Activated CD8-positive, alpha-beta T cell treated with anti-CD3 and anti-CD28 coated beads for 36 hours (primary cell): ENCODE results near the gene ZFP3. TPM values are rescaled to one million over a fixed set of nuclear protein-coding genes. Genes with fewer than 3 reads are reported as not detected.

Source experiments
- ATAC-seq: fragments of 200-7000 bp; cut with Tn5 transposase; one replicate; pipeline ENCODE4 v1.10.0; 2021; ENCODE audit warnings: mild to moderate bottlenecking, moderate library complexity
- CTCF ChIA-PET: fragments of 350-600 bp; sonication (Branson Sonifier 250); formaldehyde crosslinking; loops from one replicate; lab custom pipeline; 2021; ENCODE audit warnings: antibody characterized with exemption; lab: Charles Lee
- POLR2A ChIA-PET: fragments of 350-600 bp; sonication (Branson Sonifier 250); formaldehyde crosslinking; loops from one replicate; lab custom pipeline; 2021; ENCODE audit warnings: antibody characterized with exemption; lab: Charles Lee
- DNase-seq: peaks from one replicate; pipeline ENCODE4 v3.0.0-alpha.2; 2020
- H3K27ac Mint-ChIP-seq: one replicate; pipeline ENCODE4 v1.8.0; 2021; ENCODE audit warnings: mild to moderate bottlenecking, mixed read lengths
- H3K27me3 Mint-ChIP-seq: one replicate; pipeline ENCODE4 v1.8.0; 2021; ENCODE audit warnings: mixed read lengths
- H3K36me3 Mint-ChIP-seq: one replicate; pipeline ENCODE4 v1.8.0; 2021; ENCODE audit warnings: low read depth, mixed read lengths
- H3K4me1 Mint-ChIP-seq: one replicate; pipeline ENCODE4 v1.8.0; 2021; ENCODE audit warnings: low read depth, mixed read lengths
- H3K4me3 Mint-ChIP-seq: one replicate; pipeline ENCODE4 v1.8.0; 2021; ENCODE audit warnings: mild to moderate bottlenecking, moderate library complexity, mixed read lengths
- H3K9me3 Mint-ChIP-seq: one replicate; pipeline ENCODE4 v1.8.0; 2021; ENCODE audit warnings: mixed read lengths
- intact Hi-C: fragments of 100-400 bp; cut with micrococcal nuclease; formaldehyde crosslinking; loops from one replicate; pipeline ENCODE4 v1.10.0; 2022
- total RNA-seq, 2 experiments: library from RNA; stranded (reverse); gene quantifications; one replicate each; pipeline ENCODE4 v1.2.3, GENCODE V29; 2021
- TF ChIP-seq, protein P1 (sequence below): fragments of 200-600 bp; IDR thresholded peaks from one replicate; pipeline ENCODE4 v1.8.0; 2022; ENCODE audit warnings: antibody characterized with exemption, mild to moderate bottlenecking

ZFP3 gene
- total RNA-seq, 2 experiments from 2014 or later, result 1.5 to 1.9 TPM

GRCh38 chr17:5042157-5043022, 35.9 kb upstream of the ZFP3 start:
- Mint-ChIP-seq H3K36me3 (no peaks in the 10 kb centered on the region), H3K4me3 (peak overlapping the region; percentile 69), H3K9me3 (no peaks in the 10 kb centered on the region), H3K27ac (peak overlapping the region; percentile 88), H3K4me1 (peaks cover 26% of the 10 kb centered on the region), H3K27me3 (no peaks in the 10 kb centered on the region)
- ChIA-PET POLR2A (no interaction called here), CTCF (interaction anchor here (1.0 to 1.3 kb wide), 3 partner anchors 11 to 168 kb away, joined by 3 to 4 read pairs (median 3); no protein-coding TSS in a partner anchor)
- intact Hi-C loops, result no loop called here
- ATAC-seq (peak; percentile 41), DNase-seq (peak; percentile 50)
- TF ChIP-seq, protein P1, sequence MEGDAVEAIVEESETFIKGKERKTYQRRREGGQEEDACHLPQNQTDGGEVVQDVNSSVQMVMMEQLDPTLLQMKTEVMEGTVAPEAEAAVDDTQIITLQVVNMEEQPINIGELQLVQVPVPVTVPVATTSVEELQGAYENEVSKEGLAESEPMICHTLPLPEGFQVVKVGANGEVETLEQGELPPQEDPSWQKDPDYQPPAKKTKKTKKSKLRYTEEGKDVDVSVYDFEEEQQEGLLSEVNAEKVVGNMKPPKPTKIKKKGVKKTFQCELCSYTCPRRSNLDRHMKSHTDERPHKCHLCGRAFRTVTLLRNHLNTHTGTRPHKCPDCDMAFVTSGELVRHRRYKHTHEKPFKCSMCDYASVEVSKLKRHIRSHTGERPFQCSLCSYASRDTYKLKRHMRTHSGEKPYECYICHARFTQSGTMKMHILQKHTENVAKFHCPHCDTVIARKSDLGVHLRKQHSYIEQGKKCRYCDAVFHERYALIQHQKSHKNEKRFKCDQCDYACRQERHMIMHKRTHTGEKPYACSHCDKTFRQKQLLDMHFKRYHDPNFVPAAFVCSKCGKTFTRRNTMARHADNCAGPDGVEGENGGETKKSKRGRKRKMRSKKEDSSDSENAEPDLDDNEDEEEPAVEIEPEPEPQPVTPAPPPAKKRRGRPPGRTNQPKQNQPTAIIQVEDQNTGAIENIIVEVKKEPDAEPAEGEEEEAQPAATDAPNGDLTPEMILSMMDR, result no peak

- TF ChIP-seq, protein P1, result no peak
- Mint-ChIP-seq H3K9me3 (no peaks in the 10 kb centered on the region), H3K27me3 (no peaks in the 10 kb centered on the region), H3K4me3 (no peak overlapping the region), H3K36me3 (no peaks in the 10 kb centered on the region), H3K27ac (no peak overlapping the region), H3K4me1 (peaks cover 32% of the 10 kb centered on the region)
- ATAC-seq, result no peak
- POLR2A ChIA-PET, result no interaction called here
- intact Hi-C loops, result no loop called here
- DNase-seq, result no peak
- CTCF ChIA-PET, result interaction anchor here (1.0 kb wide), 1 partner anchor 167 kb away, joined by 3 read pairs; no protein-coding TSS in a partner anchor
These were observed 34.7 kb upstream of the ZFP3 start for GRCh38 chr17:5043524-5043923.

DNA sequence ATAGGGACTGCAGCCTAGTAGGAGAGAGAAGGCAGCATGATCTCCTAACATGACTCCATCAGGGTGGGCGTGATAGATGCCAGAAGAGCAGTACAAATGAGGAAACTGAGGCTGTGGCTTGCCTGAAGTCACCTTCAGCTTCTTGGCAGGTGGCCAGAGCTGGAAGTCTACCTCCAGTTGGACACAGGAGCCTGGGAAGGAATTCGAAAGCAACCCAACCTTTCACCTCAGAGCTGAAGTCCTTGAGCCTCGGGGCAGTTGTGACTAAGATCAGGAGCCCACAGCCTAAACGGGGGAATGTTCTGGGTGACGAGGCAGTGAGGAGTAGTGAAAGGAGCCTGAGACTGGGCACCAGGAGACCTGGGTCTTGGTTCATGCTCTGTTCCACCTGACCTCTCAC, 33.6 kb upstream of the ZFP3 start:
- Mint-ChIP-seq H3K4me3 (no peak overlapping the region), H3K36me3 (no peaks in the 10 kb centered on the region), H3K9me3 (no peaks in the 10 kb centered on the region), H3K27me3 (no peaks in the 10 kb centered on the region), H3K4me1 (peaks cover 38% of the 10 kb centered on the region), H3K27ac (no peak overlapping the region)
- TF ChIP-seq, protein P1, result no peak
- ChIA-PET CTCF (interaction anchor here (1.3 to 2.3 kb wide), 2 partner anchors 17 kb away, joined by 3 to 11 read pairs; no protein-coding TSS in a partner anchor), POLR2A (interaction anchor here (1.3 to 2.5 kb wide), 2 partner anchors 74 to 76 kb away, joined by 3 to 7 read pairs; no protein-coding TSS in a partner anchor)
- ATAC-seq (no peak), DNase-seq (no peak)
- intact Hi-C loops, result no loop called here

DNA sequence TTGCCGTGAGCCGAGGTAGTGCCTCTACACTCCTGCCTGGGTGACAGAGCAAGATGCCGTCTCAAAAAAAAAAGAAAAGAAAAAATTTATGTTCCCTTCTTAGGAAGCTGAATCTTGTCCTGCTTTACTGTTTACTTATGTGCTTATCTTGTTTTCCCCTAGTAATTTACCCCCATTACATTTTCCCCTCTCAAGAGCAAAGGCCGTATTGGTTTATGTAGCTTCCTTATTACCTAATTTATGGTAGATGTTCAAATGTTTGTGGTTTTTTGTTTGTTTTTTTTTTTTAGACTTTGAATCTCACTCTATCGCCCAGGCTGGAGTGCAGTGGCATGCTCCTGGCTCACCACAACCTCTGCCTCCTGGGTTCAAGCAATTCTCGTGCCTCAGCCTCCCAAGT, 32.8 kb upstream of the ZFP3 start:
- intact Hi-C loops, result no loop called here
- no peak for ATAC-seq
- H3K36me3 Mint-ChIP-seq, result no peaks in the 10 kb centered on the region
- peak overlapping the region; percentile 55 for H3K27ac Mint-ChIP-seq
- no peak overlapping the region for H3K4me3 Mint-ChIP-seq
- no peaks in the 10 kb centered on the region for H3K27me3 Mint-ChIP-seq
- no peak for DNase-seq
- peaks cover 43% of the 10 kb centered on the region for H3K4me1 Mint-ChIP-seq
- POLR2A ChIA-PET, result interaction anchor here (1.3 to 2.5 kb wide), 2 partner anchors 75 to 77 kb away, joined by 3 to 7 read pairs; no protein-coding TSS in a partner anchor
- TF ChIP-seq, protein P1, result no peak
- CTCF ChIA-PET, result interaction anchor here (0.6 to 2.3 kb wide), 7 partner anchors 10 to 266 kb away, joined by 3 to 11 read pairs (median 4); partner anchors contain the start of gene SLC52A1
- no peaks in the 10 kb centered on the region for H3K9me3 Mint-ChIP-seq

DNA sequence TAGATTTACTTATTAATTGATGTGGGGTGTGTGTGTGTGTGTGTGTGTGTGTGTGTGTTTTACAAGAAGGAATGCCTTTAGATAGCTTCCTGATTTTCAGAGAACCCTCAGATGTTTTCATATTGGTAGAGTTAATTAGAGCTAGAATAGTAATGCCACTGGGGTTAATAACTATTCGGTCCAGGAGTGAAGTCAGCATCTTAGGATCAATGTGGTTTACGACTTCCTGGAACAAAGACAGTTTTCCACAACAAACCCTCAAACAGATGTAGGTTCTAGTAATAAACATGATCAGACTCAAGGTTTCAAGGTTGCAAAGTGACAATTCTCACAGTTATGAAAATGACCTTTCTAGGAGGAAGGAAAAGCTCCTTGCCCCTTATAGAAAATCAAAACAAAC, 30.8 kb upstream of the ZFP3 start:
- ATAC-seq, result no peak
- CTCF ChIA-PET, result interaction anchor here (0.8 to 0.9 kb wide), 2 partner anchors 14 to 17 kb away, joined by 3 to 4 read pairs; no protein-coding TSS in a partner anchor
- POLR2A ChIA-PET, result interaction anchor here (0.6 to 1.9 kb wide), 4 partner anchors 13 to 36 kb away, joined by 3 to 5 read pairs (median 4); partner anchors contain the start of gene SLC52A1
- no peak overlapping the region for H3K4me3 Mint-ChIP-seq
- peaks cover 39% of the 10 kb centered on the region for H3K4me1 Mint-ChIP-seq
- DNase-seq, result no peak
- H3K9me3 Mint-ChIP-seq, result no peaks in the 10 kb centered on the region
- no peaks in the 10 kb centered on the region for H3K27me3 Mint-ChIP-seq
- H3K27ac Mint-ChIP-seq, result peak overlapping the region; percentile 67
- H3K36me3 Mint-ChIP-seq, result no peaks in the 10 kb centered on the region
- intact Hi-C loops, result no loop called here
- TF ChIP-seq, protein P1, result no peak
